CD14-positive monocyte (primary cell): ENCODE results near the gene TNFRSF4. TPM values are rescaled to one million over a fixed set of nuclear protein-coding genes. Genes with fewer than 3 reads are reported as not detected.
A peak's percentile ranks its signal among the peaks of the same experiment; 100 is the strongest.

Experiments
- DNase-seq, 3 donors: peaks; one replicate each; pipeline ENCODE4 v3.0.0-alpha.2; 2011 to 2022
- H2AFZ ChIP-seq: 2 replicates; pipeline ENCODE4 v1.6.0; 2012; ENCODE audit warnings: mild to moderate bottlenecking, low read depth, low read length, inconsistent platforms; ENCODE audit not compliant: insufficient read depth, poor library complexity, severe bottlenecking
- H3K27ac ChIP-seq, 2 donors: 1 replicate in 1 of 2; 2 replicates in 1 of 2; pipeline ENCODE4 v1.5.1; 2012 to 2013; ENCODE audit warnings: low read length in 2 of 2, control low read depth in 1 of 2, inconsistent platforms in 1 of 2, low read depth in 1 of 2, mild to moderate bottlenecking in 1 of 2
- H3K27me3 ChIP-seq, 2 donors: one replicate each; pipeline versions ENCODE4 v1.6.0 to v1.6.1; 2011 to 2013; ENCODE audit warnings: low read length in 2 of 2; ENCODE audit not compliant: control insufficient read depth in 2 of 2, insufficient read depth in 2 of 2
- H3K36me3 ChIP-seq, 2 donors: replicated peaks in 1 of 2; 1 replicate in 1 of 2; 2 replicates in 1 of 2; pipeline versions ENCODE4 v1.5.1 to v1.6.1; 2012 to 2013; ENCODE audit warnings: low read length in 2 of 2, control low read depth in 1 of 2, inconsistent platforms in 1 of 2, mild to moderate bottlenecking in 1 of 2; ENCODE audit not compliant: insufficient read depth in 2 of 2, control insufficient read depth in 1 of 2
- H3K4me1 ChIP-seq, 2 donors: 1 replicate in 1 of 2; 2 replicates in 1 of 2; pipeline versions ENCODE4 v1.5.1 to v1.6.1; 2012 to 2013; ENCODE audit warnings: low read length in 2 of 2, control low read depth in 1 of 2, inconsistent platforms in 1 of 2, mild to moderate bottlenecking in 1 of 2, moderate library complexity in 1 of 2; ENCODE audit not compliant: insufficient read depth in 2 of 2, control insufficient read depth in 1 of 2
- H3K4me2 ChIP-seq: replicated peaks from 2 replicates; pipeline ENCODE3; 2012; ENCODE audit warnings: low read length, moderate library complexity, mild to moderate bottlenecking; ENCODE audit not compliant: poor library complexity, severe bottlenecking; ENCODE audit errors: extremely low read depth
- H3K4me3 ChIP-seq, 3 experiments: fragments of 200-600 bp in 1 of 3; sonication (generic) in 1 of 3; replicated peaks in 1 of 3; 1 replicate in 2 of 3; 2 replicates in 1 of 3; pipeline ENCODE4 v1.5.1; 2011 to 2013; ENCODE audit warnings: low read length in 3 of 3, mild to moderate bottlenecking in 3 of 3, control low read depth in 2 of 3, low read depth in 2 of 3, inconsistent platforms in 1 of 3, moderate library complexity in 1 of 3
- H3K79me2 ChIP-seq: 2 replicates; pipeline ENCODE4 v1.6.0; 2012; ENCODE audit warnings: mild to moderate bottlenecking, control low read depth, inconsistent platforms, low read length, moderate library complexity; ENCODE audit not compliant: insufficient read depth
- H3K9ac ChIP-seq: 2 replicates; pipeline ENCODE4 v1.6.0; 2017; ENCODE audit warnings: low read length, mild to moderate bottlenecking; ENCODE audit not compliant: insufficient read depth, poor library complexity, severe bottlenecking
- H3K9me3 ChIP-seq, 2 donors: replicated peaks in 1 of 2; 1 replicate in 1 of 2; 2 replicates in 1 of 2; pipeline versions ENCODE4 v1.5.1 to v1.6.1; 2012 to 2013; ENCODE audit warnings: low read length in 2 of 2, control low read depth in 1 of 2; ENCODE audit not compliant: control insufficient read depth in 1 of 2, insufficient read depth in 1 of 2
- H4K20me1 ChIP-seq: 2 replicates; pipeline ENCODE4 v1.6.0; 2012; ENCODE audit warnings: mild to moderate bottlenecking, low read length, control low read depth, moderate library complexity; ENCODE audit not compliant: insufficient read depth
- H3K27ac Mint-ChIP-seq, 7 donors: one replicate each; pipeline ENCODE4 v1.8.0; 2020; ENCODE audit warnings: mild to moderate bottlenecking in 7 of 7, mixed read lengths in 7 of 7, moderate library complexity in 6 of 7, inconsistent platforms in 2 of 7
- H3K27me3 Mint-ChIP-seq, 3 donors: one replicate each; pipeline ENCODE4 v1.8.0; 2021 to 2022; ENCODE audit warnings: low read depth in 3 of 3, mild to moderate bottlenecking in 3 of 3, mixed read lengths in 3 of 3, moderate library complexity in 3 of 3, inconsistent platforms in 1 of 3
- H3K36me3 Mint-ChIP-seq, 2 donors: one replicate each; pipeline ENCODE4 v1.8.0; 2020; ENCODE audit warnings: mixed read lengths in 2 of 2, inconsistent platforms in 1 of 2, mild to moderate bottlenecking in 1 of 2
- H3K4me1 Mint-ChIP-seq: one replicate; pipeline ENCODE4 v1.8.0; 2020; ENCODE audit warnings: mild to moderate bottlenecking, mixed read lengths
- H3K4me3 Mint-ChIP-seq, 2 donors: one replicate each; pipeline ENCODE4 v1.8.0; 2020; ENCODE audit warnings: mild to moderate bottlenecking in 2 of 2, mixed read lengths in 2 of 2, moderate library complexity in 1 of 2
- H3K9me3 Mint-ChIP-seq, 7 donors: one replicate each; pipeline ENCODE4 v1.8.0; 2020 to 2022; ENCODE audit warnings: mixed read lengths in 7 of 7, mild to moderate bottlenecking in 6 of 7, moderate library complexity in 6 of 7, inconsistent platforms in 2 of 7
- WGBS: methylation state at CpG from one replicate; pipeline ENCODE4 v1.1.5; 2013; ENCODE audit warnings: missing lambda C conversion rate; ENCODE audit not compliant: insufficient coverage; 5-methylcytosine and 5-hydroxymethylcytosine counted together
- intact Hi-C, 2 donors: fragments of 100-400 bp; cut with micrococcal nuclease; formaldehyde crosslinking; loops; one replicate each; pipeline versions ENCODE4 v1.15.0 to v1.15.1; 2023
- polyA plus RNA-seq, 3 donors: library from polyadenylated mRNA; depleted of rRNA in 1 of 3; unstranded in 2 of 3; stranded (reverse) in 1 of 3; fragments of 300-500 nt in 2 of 3; fragments of >200 nt in 1 of 3; fragmentation: Illumina TruSeq in 2 of 3; gene quantifications; 1 replicate in 2 of 3; 2 replicates in 1 of 3; pipeline ENCODE4 v1.2.3, GENCODE V29; 2012 to 2021
- TF ChIP-seq, protein P1 (sequence below): fragments of 200-600 bp; IDR thresholded peaks from one replicate; pipeline ENCODE4 v1.8.0; 2022; ENCODE audit warnings: antibody characterized with exemption, mild to moderate bottlenecking

TNFRSF4 gene
- polyA plus RNA-seq, 3 donors = 0.05 TPM; not detected in 2

DNA sequence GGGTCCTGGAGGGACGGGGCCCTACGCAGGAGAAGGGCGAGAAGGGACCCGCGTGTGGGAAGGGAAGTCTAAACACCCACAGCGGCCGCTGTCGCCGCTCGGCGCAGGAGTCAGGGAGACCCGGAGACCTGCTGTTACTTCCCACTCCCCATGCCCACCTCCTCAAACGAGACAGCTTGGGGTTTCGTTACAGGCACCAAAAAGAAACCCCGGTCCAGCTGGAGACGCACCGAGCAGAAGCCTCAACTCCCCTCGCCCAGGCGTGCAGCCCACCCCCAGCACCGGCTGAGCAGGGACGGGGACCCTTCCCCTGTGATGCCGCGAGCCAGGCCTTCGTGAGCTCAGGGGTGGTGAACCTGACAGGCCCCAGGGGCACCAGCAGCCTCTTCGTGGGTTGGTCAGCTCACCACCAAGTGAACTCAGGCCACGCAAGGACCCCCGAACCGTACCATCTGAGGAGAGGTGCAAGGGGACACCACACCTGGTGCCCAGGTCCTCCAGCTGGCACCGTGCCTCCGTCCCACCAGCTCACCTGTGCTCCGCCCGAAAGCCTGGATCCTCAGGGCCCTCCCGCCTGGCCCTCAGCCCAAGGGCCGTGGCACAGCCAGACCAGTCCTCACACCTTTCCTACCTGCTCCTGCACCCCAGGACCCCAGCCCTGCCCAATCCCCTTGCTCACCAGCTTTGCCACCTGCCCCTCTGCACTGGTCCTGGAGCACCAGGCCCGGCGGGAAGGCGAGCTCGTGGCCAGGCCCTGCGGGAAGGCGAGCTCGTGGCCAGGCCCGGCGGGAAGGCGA is 12.8 kb upstream of the TNFRSF4 start:
- TF ChIP-seq, protein P1, sequence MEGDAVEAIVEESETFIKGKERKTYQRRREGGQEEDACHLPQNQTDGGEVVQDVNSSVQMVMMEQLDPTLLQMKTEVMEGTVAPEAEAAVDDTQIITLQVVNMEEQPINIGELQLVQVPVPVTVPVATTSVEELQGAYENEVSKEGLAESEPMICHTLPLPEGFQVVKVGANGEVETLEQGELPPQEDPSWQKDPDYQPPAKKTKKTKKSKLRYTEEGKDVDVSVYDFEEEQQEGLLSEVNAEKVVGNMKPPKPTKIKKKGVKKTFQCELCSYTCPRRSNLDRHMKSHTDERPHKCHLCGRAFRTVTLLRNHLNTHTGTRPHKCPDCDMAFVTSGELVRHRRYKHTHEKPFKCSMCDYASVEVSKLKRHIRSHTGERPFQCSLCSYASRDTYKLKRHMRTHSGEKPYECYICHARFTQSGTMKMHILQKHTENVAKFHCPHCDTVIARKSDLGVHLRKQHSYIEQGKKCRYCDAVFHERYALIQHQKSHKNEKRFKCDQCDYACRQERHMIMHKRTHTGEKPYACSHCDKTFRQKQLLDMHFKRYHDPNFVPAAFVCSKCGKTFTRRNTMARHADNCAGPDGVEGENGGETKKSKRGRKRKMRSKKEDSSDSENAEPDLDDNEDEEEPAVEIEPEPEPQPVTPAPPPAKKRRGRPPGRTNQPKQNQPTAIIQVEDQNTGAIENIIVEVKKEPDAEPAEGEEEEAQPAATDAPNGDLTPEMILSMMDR = no peak
- H3K4me3 ChIP-seq = no peak overlapping the region
- H3K9me3 ChIP-seq = no peaks in the 10 kb centered on the region
- Mint-ChIP-seq H3K4me1 (peaks cover 19% of the 10 kb centered on the region), H3K36me3 (peaks cover 45 to 71% of the 10 kb centered on the region in 2 donors), H3K4me3 (no peak overlapping the region), H3K9me3 (peaks cover 0 to 2% (median 0%) of the 10 kb centered on the region in 7 donors), H3K27me3 (no peaks in the 10 kb centered on the region), H3K27ac (peak overlapping the region in 2 of 7 donors; percentile 54 to 73)
- no peak overlapping the region for H2AFZ ChIP-seq
- no peak overlapping the region for H3K27ac ChIP-seq
- peaks cover 16 to 19% of the 10 kb centered on the region in 2 donors for H3K4me1 ChIP-seq
- H3K27me3 ChIP-seq = no peaks in the 10 kb centered on the region
- peaks cover 72% of the 10 kb centered on the region for H3K79me2 ChIP-seq
- 96% methylated on average over 29 of the region's 44 CpGs for WGBS
- H3K9ac ChIP-seq = no peak overlapping the region
- H3K4me2 ChIP-seq = no peak overlapping the region
- peaks cover 65 to 78% of the 10 kb centered on the region in 2 donors for H3K36me3 ChIP-seq
- DNase-seq = no peak
- H4K20me1 ChIP-seq = peaks cover 88% of the 10 kb centered on the region
- intact Hi-C loops = no loop called here

DNA sequence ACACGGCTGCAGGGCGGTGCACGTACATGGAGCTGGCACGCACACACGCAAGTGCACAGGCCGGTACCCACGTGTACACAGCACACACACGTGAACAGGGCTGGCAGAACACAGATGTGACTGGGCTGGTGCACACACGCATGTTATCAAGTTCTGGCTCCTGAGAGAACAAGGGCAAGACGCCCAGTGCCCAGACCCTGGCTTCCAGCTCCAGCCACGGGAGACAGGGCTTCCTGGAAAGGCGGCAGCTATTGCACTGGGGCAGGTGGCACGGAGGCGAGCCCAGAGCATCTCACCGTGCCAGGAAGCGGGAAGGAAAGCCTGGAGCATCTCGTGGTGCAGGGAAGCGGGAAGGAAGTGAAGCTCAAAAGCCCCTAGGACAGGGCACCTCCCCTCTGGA is 12.0 kb upstream of the TNFRSF4 start:
- Mint-ChIP-seq H3K4me3 (no peak overlapping the region), H3K4me1 (peaks cover 15% of the 10 kb centered on the region), H3K36me3 (peaks cover 50 to 78% of the 10 kb centered on the region in 2 donors), H3K27me3 (no peaks in the 10 kb centered on the region), H3K27ac (peak overlapping the region in 2 of 7 donors; percentile 10 to 71), H3K9me3 (peaks cover 0 to 2% (median 0%) of the 10 kb centered on the region in 7 donors)
- Histone ChIP-seq H3K9ac (no peak overlapping the region), H3K9me3 (no peaks in the 10 kb centered on the region), H3K4me2 (no peak overlapping the region), H3K27me3 (no peaks in the 10 kb centered on the region), H3K36me3 (peaks cover 73 to 87% of the 10 kb centered on the region in 2 donors), H3K79me2 (peaks cover 65% of the 10 kb centered on the region), H4K20me1 (peaks cover 93% of the 10 kb centered on the region), H3K27ac (no peak overlapping the region), H3K4me1 (peaks cover 12 to 14% of the 10 kb centered on the region in 2 donors), H2AFZ (no peak overlapping the region), H3K4me3 (no peak overlapping the region)
- intact Hi-C loops = no loop called here
- no peak for DNase-seq
- WGBS = 90% methylated on average over 18 of the region's 18 CpGs
- TF ChIP-seq, protein P1 = no peak
